HepG2 (cell line): ENCODE results near the gene CCDC9B. TPM values are rescaled to one million over a fixed set of nuclear protein-coding genes. Genes with fewer than 3 reads are reported as not detected.

Experiments used
- ELF3 ChIP-seq: IDR thresholded peaks from 2 replicates; pipeline ENCODE4 v1.6.1; 2016; ENCODE audit warnings: missing genetic modification reagents, missing compliant biosample characterization
- FOXA3 ChIP-seq: IDR thresholded peaks from 2 replicates; pipeline ENCODE4 v1.6.1; 2016; ENCODE audit warnings: missing genetic modification reagents, missing compliant biosample characterization
- HCFC1 ChIP-seq: fragments of 150-350 bp; IDR thresholded peaks from 2 replicates; pipeline ENCODE4 v1.6.1; 2014; ENCODE audit warnings: low read depth, low read length
- HDAC1 ChIP-seq: sonication (generic); formaldehyde crosslinking; IDR thresholded peaks from 2 replicates; pipeline ENCODE4 v1.5.1; 2020; ENCODE audit warnings: mild to moderate bottlenecking, missing genetic modification reagents
- HES4 ChIP-seq: sonication (generic); formaldehyde crosslinking; IDR thresholded peaks from 2 replicates; pipeline ENCODE4 v1.9.0; 2021; ENCODE audit warnings: mild to moderate bottlenecking, missing genetic modification reagents, borderline replicate concordance
- HIVEP1 ChIP-seq: sonication (generic); formaldehyde crosslinking; IDR thresholded peaks from 2 replicates; pipeline ENCODE4 v1.4.0; 2020; ENCODE audit warnings: mild to moderate bottlenecking, missing genetic modification reagents
- HMG20A ChIP-seq: IDR thresholded peaks from 2 replicates; pipeline ENCODE4 v1.6.1; 2016; ENCODE audit warnings: borderline replicate concordance
- IRX3 ChIP-seq: sonication (generic); formaldehyde crosslinking; IDR thresholded peaks from 2 replicates; pipeline ENCODE4 v1.8.1; 2023; ENCODE audit warnings: mild to moderate bottlenecking, low read depth, missing genetic modification reagents, borderline replicate concordance
- KLF6 ChIP-seq: IDR thresholded peaks from 2 replicates; pipeline ENCODE4 v1.8.0; 2016; ENCODE audit warnings: missing biosample characterization, missing genetic modification reagents
- MEIS2 ChIP-seq: sonication (generic); formaldehyde crosslinking; IDR thresholded peaks from 2 replicates; pipeline ENCODE4 v1.9.0; 2021; ENCODE audit warnings: mild to moderate bottlenecking, missing genetic modification reagents
- MXD4 ChIP-seq: IDR thresholded peaks from 2 replicates; pipeline ENCODE4 v1.6.1; 2016; ENCODE audit warnings: mild to moderate bottlenecking, missing biosample characterization, missing genetic modification reagents
- SALL1 ChIP-seq: sonication (generic); formaldehyde crosslinking; IDR thresholded peaks from 2 replicates; pipeline ENCODE4 v1.8.0; 2022; ENCODE audit warnings: mild to moderate bottlenecking, missing genetic modification reagents
- ZNF747 ChIP-seq: sonication (generic); formaldehyde crosslinking; IDR thresholded peaks from 2 replicates; pipeline ENCODE4 v1.8.1; 2023; ENCODE audit warnings: missing genetic modification reagents, mild to moderate bottlenecking, borderline replicate concordance
- polyA plus RNA-seq, 8 experiments: library from polyadenylated mRNA; depleted of rRNA in 3 of 8; stranded (reverse) in 7 of 8; unstranded in 1 of 8; fragments of >200 nt; fragmentation: Illumina TruSeq in 4 of 8; extraction: Trizol in 4 of 8; gene quantifications; 2 replicates each; pipeline versions ENCODE4 v1.2.1 to v1.2.3, GENCODE V29; 2011 to 2016; ENCODE audit warnings: low read depth in 4 of 8, missing spikeins in 1 of 8, mixed read lengths in 1 of 8; ENCODE audit not compliant: insufficient read depth in 1 of 8
- total RNA-seq, 5 experiments: library from RNA; depleted of rRNA; stranded (reverse); fragments of >200 nt; fragmentation: Illumina TruSeq; extraction: Trizol; gene quantifications; 2 replicates each; pipeline ENCODE4 v1.2.3, GENCODE V29; 2016; ENCODE audit warnings: low read depth in 1 of 5
- TF ChIP-seq, protein P1 (sequence below): sonication (generic); formaldehyde crosslinking; IDR thresholded peaks from 2 replicates; pipeline ENCODE4 v1.8.1; 2022; ENCODE audit warnings: mild to moderate bottlenecking, missing genetic modification reagents
- TF ChIP-seq, protein P2 (sequence below): sonication (generic); formaldehyde crosslinking; IDR thresholded peaks from 2 replicates; pipeline ENCODE4 v1.4.0; 2020; ENCODE audit warnings: missing genetic modification reagents
- TF ChIP-seq, protein P3 (sequence below): sonication (generic); formaldehyde crosslinking; IDR thresholded peaks from 2 replicates; pipeline ENCODE4 v1.8.1; 2023; ENCODE audit warnings: mild to moderate bottlenecking, moderate library complexity, missing genetic modification reagents
- TF ChIP-seq, protein P4 (sequence below): sonication (generic); formaldehyde crosslinking; IDR thresholded peaks from 2 replicates; pipeline ENCODE4 v1.5.0; 2020; ENCODE audit warnings: missing genetic modification reagents, mild to moderate bottlenecking, borderline replicate concordance
- TF ChIP-seq, protein P5 (sequence below), 2 experiments: sonication (generic) in 1 of 2; formaldehyde crosslinking in 1 of 2; IDR thresholded peaks; 2 replicates each; pipeline versions ENCODE4 v1.6.1 to v1.9.0; 2014 to 2022; ENCODE audit warnings: antibody characterized with exemption in 1 of 2, borderline replicate concordance in 1 of 2, inconsistent platforms in 1 of 2, low read depth in 1 of 2, missing genetic modification reagents in 1 of 2

CCDC9B gene
- total and polyA plus RNA-seq, 2 of the 13 experiments (the other 11 are each of a cell fraction or from before 2014, with no cell fraction given) = 0.98 to 1.6 TPM

DNA sequence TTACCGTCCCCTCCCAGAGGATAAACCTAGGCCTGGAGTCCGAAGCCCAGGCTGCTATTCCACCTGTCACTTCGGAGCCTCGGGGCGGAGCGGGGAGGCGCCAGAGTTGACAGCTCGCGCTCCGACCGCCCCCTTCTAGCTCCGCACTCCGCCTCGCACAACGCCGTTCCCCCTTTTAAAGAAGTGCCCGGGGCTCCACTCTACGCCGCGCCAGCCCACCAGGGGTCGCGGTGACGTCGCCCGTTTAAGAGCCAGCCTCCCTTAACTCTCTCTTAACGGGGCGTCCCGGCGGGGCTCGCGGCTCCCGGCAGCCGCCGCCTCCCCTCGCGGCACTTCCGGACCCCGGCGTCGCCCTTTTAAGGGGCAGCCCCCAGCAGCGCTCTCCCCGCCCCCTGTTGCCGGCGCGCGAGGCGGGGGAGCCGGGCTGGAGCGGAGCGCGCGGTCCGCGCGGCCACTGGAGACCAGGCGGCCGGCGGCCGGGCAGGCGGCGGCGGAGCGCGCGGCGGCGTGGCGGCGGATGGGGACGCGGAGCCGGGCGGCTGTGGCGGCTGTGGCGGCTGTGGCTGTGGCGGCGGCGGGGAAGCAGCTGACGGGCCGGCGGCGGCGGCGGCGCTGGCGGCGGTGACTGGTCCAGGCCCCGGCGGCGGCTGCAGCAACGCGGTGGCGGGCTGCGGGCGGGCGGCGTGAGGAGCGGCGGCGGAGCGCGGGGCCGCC, 17.3 kb downstream of the CCDC9B start, which contains the start of gene INAFM2 (continued):
- TF ChIP-seq, protein P1, sequence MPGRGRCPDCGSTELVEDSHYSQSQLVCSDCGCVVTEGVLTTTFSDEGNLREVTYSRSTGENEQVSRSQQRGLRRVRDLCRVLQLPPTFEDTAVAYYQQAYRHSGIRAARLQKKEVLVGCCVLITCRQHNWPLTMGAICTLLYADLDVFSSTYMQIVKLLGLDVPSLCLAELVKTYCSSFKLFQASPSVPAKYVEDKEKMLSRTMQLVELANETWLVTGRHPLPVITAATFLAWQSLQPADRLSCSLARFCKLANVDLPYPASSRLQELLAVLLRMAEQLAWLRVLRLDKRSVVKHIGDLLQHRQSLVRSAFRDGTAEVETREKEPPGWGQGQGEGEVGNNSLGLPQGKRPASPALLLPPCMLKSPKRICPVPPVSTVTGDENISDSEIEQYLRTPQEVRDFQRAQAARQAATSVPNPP (CRISPR knock-in tag) = peak; percentile 30; the same call in 1 of the 2 replicates
- TF ChIP-seq, protein P2, sequence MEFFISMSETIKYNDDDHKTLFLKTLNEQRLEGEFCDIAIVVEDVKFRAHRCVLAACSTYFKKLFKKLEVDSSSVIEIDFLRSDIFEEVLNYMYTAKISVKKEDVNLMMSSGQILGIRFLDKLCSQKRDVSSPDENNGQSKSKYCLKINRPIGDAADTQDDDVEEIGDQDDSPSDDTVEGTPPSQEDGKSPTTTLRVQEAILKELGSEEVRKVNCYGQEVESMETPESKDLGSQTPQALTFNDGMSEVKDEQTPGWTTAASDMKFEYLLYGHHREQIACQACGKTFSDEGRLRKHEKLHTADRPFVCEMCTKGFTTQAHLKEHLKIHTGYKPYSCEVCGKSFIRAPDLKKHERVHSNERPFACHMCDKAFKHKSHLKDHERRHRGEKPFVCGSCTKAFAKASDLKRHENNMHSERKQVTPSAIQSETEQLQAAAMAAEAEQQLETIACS (CRISPR knock-in tag) = peak; percentile 53; the same call in 1 of the 2 replicates
- peak; percentile 45; the same call in 1 of the 2 replicates for TF ChIP-seq MEIS2
- TF ChIP-seq IRX3 (CRISPR knock-in tag) = peak; percentile 38; the same call in 1 of the 2 replicates
- peak; percentile 62; the same call in 1 of the 2 replicates for TF ChIP-seq KLF6 (CRISPR knock-in tag)
- TF ChIP-seq ELF3 (CRISPR knock-in tag) = peak; percentile 49; the same call in 1 of the 2 replicates
- TF ChIP-seq MXD4 (CRISPR knock-in tag) = peak; percentile 82
- TF ChIP-seq HDAC1 (CRISPR knock-in tag) = peak; percentile 82
- TF ChIP-seq SALL1 (CRISPR knock-in tag) = peak; percentile 63
- TF ChIP-seq, protein P3, sequence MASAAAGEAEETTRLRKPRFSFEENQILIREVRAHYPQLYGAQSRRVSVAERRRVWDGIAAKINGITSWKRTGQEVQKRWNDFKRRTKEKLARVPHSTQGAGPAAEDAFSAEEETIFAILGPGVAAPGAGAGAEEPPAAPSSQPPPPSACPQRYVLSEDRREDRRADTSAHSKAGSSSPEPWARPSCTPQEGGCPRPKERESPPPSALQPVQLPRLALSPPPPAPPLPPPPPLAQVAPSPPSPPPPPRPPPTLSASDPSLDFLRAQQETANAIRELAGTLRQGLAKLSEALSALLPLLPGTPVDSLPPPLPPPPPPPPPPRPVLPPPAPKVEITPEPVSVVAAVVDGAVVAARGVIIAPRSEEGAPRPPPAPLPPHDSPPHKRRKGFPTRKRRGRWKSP = 0 out of 2 replicates have a peak, but pooled peaks have one; percentile 74
- TF ChIP-seq, protein P4, sequence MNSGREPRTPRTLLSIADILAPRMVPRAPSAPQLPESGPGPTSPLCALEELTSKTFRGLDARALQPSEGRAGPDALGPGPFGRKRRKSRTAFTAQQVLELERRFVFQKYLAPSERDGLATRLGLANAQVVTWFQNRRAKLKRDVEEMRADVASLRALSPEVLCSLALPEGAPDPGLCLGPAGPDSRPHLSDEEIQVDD = peak; percentile 60; the same call in 1 of the 2 replicates
- no peak for TF ChIP-seq ZNF747 (CRISPR knock-in tag)
- no peak for TF ChIP-seq HES4 (CRISPR knock-in tag)
- peak; percentile 22; the same call in 1 of the 2 replicates for TF ChIP-seq FOXA3
- TF ChIP-seq HIVEP1 (CRISPR knock-in tag) = peak; percentile 60; the same call in 1 of the 2 replicates
- no peak for TF ChIP-seq HCFC1
- peak; percentile 13; the same call in 1 of the 2 replicates for TF ChIP-seq HMG20A (CRISPR knock-in tag)
- TF ChIP-seq, protein P5, sequence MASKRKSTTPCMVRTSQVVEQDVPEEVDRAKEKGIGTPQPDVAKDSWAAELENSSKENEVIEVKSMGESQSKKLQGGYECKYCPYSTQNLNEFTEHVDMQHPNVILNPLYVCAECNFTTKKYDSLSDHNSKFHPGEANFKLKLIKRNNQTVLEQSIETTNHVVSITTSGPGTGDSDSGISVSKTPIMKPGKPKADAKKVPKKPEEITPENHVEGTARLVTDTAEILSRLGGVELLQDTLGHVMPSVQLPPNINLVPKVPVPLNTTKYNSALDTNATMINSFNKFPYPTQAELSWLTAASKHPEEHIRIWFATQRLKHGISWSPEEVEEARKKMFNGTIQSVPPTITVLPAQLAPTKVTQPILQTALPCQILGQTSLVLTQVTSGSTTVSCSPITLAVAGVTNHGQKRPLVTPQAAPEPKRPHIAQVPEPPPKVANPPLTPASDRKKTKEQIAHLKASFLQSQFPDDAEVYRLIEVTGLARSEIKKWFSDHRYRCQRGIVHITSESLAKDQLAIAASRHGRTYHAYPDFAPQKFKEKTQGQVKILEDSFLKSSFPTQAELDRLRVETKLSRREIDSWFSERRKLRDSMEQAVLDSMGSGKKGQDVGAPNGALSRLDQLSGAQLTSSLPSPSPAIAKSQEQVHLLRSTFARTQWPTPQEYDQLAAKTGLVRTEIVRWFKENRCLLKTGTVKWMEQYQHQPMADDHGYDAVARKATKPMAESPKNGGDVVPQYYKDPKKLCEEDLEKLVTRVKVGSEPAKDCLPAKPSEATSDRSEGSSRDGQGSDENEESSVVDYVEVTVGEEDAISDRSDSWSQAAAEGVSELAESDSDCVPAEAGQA (IDR thresholded peaks at IDR 0.05; ENCODE audit: low read depth) = peak; percentile 12; the same call in 1 of the 2 replicates
- TF ChIP-seq, protein P5 (CRISPR knock-in tag; IDR thresholded peaks at IDR 0.05; ENCODE audit: borderline replicate concordance) = peak; percentile 67; the same call in 1 of the 2 replicates
